ENCODE measurements around the gene EYS.

- TF ChIP-seq, protein P1, sequence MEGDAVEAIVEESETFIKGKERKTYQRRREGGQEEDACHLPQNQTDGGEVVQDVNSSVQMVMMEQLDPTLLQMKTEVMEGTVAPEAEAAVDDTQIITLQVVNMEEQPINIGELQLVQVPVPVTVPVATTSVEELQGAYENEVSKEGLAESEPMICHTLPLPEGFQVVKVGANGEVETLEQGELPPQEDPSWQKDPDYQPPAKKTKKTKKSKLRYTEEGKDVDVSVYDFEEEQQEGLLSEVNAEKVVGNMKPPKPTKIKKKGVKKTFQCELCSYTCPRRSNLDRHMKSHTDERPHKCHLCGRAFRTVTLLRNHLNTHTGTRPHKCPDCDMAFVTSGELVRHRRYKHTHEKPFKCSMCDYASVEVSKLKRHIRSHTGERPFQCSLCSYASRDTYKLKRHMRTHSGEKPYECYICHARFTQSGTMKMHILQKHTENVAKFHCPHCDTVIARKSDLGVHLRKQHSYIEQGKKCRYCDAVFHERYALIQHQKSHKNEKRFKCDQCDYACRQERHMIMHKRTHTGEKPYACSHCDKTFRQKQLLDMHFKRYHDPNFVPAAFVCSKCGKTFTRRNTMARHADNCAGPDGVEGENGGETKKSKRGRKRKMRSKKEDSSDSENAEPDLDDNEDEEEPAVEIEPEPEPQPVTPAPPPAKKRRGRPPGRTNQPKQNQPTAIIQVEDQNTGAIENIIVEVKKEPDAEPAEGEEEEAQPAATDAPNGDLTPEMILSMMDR (IDR thresholded peaks at IDR 0.05): no peak
- TF ChIP-seq POLR2AphosphoS5 (IDR thresholded peaks at IDR 0.05) (no peak), POLR2A (IDR thresholded peaks at IDR 0.05) (no peak), EP300 (IDR thresholded peaks at IDR 0.05) (no peak)
These were observed 2023.9 kb downstream of the EYS start for GRCh38 chr6:63683071-63683603.

Data from gastroesophageal sphincter (tissue), 3 donors.